Neural cell (in vitro differentiated cells): ENCODE data around the gene PCDHGC4. TPM values are rescaled to one million over a fixed set of nuclear protein-coding genes. Genes with fewer than 3 reads are reported as not detected.
A peak's percentile ranks its signal among the peaks of the same experiment; 100 is the strongest.

Source experiments
- H2AFZ ChIP-seq: fragments of 200-600, 300-800 bp; sonication (generic), shearing (Covaris generic); 2 replicates; pipeline ENCODE4 v1.6.0; 2014; ENCODE audit warnings: low read depth, mild to moderate bottlenecking, antibody characterized with exemption, low read length, moderate library complexity
- H3F3A ChIP-seq: fragments of 200-600 bp; shearing (Covaris generic); 2 replicates; pipeline ENCODE4 v1.6.1; 2016; ENCODE audit warnings: mild to moderate bottlenecking, moderate library complexity, mixed read lengths, antibody characterized with exemption, low read length; ENCODE audit not compliant: insufficient read depth, poor library complexity, severe bottlenecking
- H3K27ac ChIP-seq: fragments of 200-600, 300-800 bp; sonication (generic), shearing (Covaris generic); 2 replicates; pipeline ENCODE4 v1.5.1; 2014; ENCODE audit warnings: mild to moderate bottlenecking, low read length, moderate library complexity
- H3K27me3 ChIP-seq: fragments of 300-800, 200-600 bp; sonication (generic), shearing (Covaris generic); 2 replicates; pipeline ENCODE4 v1.6.0; 2014; ENCODE audit warnings: mild to moderate bottlenecking, low read depth, low read length, moderate library complexity; ENCODE audit not compliant: insufficient read depth
- H3K36me3 ChIP-seq: fragments of 300-800, 200-600 bp; sonication (generic), shearing (Covaris generic); 2 replicates; pipeline ENCODE4 v1.5.1; 2014; ENCODE audit warnings: mild to moderate bottlenecking, antibody characterized with exemption, low read length, moderate library complexity; ENCODE audit not compliant: insufficient read depth
- H3K4me2 ChIP-seq: fragments of 300-800, 200-600 bp; sonication (generic), shearing (Covaris generic); 2 replicates; pipeline ENCODE4 v1.6.0; 2014; ENCODE audit warnings: mild to moderate bottlenecking, low read length
- H3K4me3 ChIP-seq: fragments of 300-800, 200-600 bp; sonication (generic), shearing (Covaris generic); 2 replicates; pipeline ENCODE4 v1.5.1; 2014; ENCODE audit warnings: mild to moderate bottlenecking, low read length, moderate library complexity
- H3K79me2 ChIP-seq: fragments of 200-600 bp; shearing (Covaris generic); replicated peaks from 2 replicates; pipeline ENCODE4 v1.6.0; 2014; ENCODE audit warnings: mild to moderate bottlenecking, low read length, moderate library complexity; ENCODE audit not compliant: insufficient read depth
- H3K9ac ChIP-seq: fragments of 300-800, 200-600 bp; sonication (generic), shearing (Covaris generic); 2 replicates; pipeline ENCODE4 v1.6.1; 2016; ENCODE audit warnings: mild to moderate bottlenecking, low read length, mixed read lengths
- H3K9me2 ChIP-seq: fragments of 200-600 bp; shearing (Covaris generic); 2 replicates; pipeline ENCODE4 v1.6.1; 2016; ENCODE audit warnings: mild to moderate bottlenecking, low read length, mixed read lengths; ENCODE audit not compliant: insufficient read depth
- H3K9me3 ChIP-seq: fragments of 200-600, 300-800 bp; sonication (generic), shearing (Covaris generic); 2 replicates; pipeline ENCODE4 v1.6.1; 2016; ENCODE audit warnings: mild to moderate bottlenecking, mixed run types, low read length, moderate library complexity, mixed read lengths
- H4K20me1 ChIP-seq: fragments of 200-600 bp; shearing (Covaris generic); 2 replicates; pipeline ENCODE4 v1.6.1; 2016; ENCODE audit warnings: mild to moderate bottlenecking, mixed run types; ENCODE audit not compliant: insufficient read depth
- EP300 ChIP-seq: fragments of 450-650 bp; conservative IDR thresholded peaks from 2 replicates; pipeline ENCODE4 v1.6.1; 2014; ENCODE audit warnings: antibody characterized with exemption, mild to moderate bottlenecking, moderate library complexity; ENCODE audit not compliant: poor library complexity, severe bottlenecking
- EZH2 ChIP-seq: fragments of 200-600, 300-800 bp; shearing (Covaris generic), sonication (generic); IDR thresholded peaks from 2 replicates; pipeline ENCODE4 v1.6.1; 2014; ENCODE audit warnings: antibody characterized with exemption, low read length, borderline replicate concordance, mild to moderate bottlenecking; ENCODE audit not compliant: insufficient read depth, poor library complexity, severe bottlenecking
- MXI1 ChIP-seq: fragments of 450-650 bp; conservative IDR thresholded peaks from 2 replicates; pipeline ENCODE4 v1.6.1; 2014; ENCODE audit warnings: antibody characterized with exemption, mild to moderate bottlenecking; ENCODE audit not compliant: poor library complexity, severe bottlenecking
- POLR2AphosphoS5 ChIP-seq: IDR thresholded peaks from 2 replicates; pipeline ENCODE4 v1.6.1; 2012
- RAD21 ChIP-seq: fragments of 450-650 bp; conservative IDR thresholded peaks from 2 replicates; pipeline ENCODE4 v1.6.1; 2014; ENCODE audit warnings: antibody characterized with exemption, mild to moderate bottlenecking, moderate library complexity
- REST ChIP-seq: IDR thresholded peaks from 2 replicates; pipeline ENCODE4 v1.6.1; 2012; ENCODE audit warnings: borderline replicate concordance
- SMC3 ChIP-seq: fragments of 450-650 bp; conservative IDR thresholded peaks from 2 replicates; pipeline ENCODE4 v1.6.1; 2014; ENCODE audit warnings: antibody characterized with exemption, mild to moderate bottlenecking, moderate library complexity; ENCODE audit not compliant: poor library complexity
- polyA plus RNA-seq: library from polyadenylated mRNA; depleted of rRNA; stranded (reverse); fragments of >200 nt; gene quantifications from 2 replicates; pipeline ENCODE4 v1.2.3, GENCODE V29; 2014
- TF ChIP-seq, protein P1 (sequence below): fragments of 450-650 bp; IDR thresholded peaks from 2 replicates; pipeline ENCODE4 v1.5.1; 2014; ENCODE audit warnings: antibody characterized with exemption, mild to moderate bottlenecking, moderate library complexity; ENCODE audit not compliant: poor library complexity, severe bottlenecking

The PCDHGC4 gene
- polyA plus RNA-seq, 1 donor from 2014 or later = 4.3 TPM

- Histone ChIP-seq H2AFZ (peak overlapping the region; percentile 35), H3F3A (peaks cover 5% of the 10 kb centered on the region), H3K9ac (peak overlapping the region; percentile 77), H3K27me3 (no peaks in the 10 kb centered on the region), H3K36me3 (peaks cover 10% of the 10 kb centered on the region), H3K27ac (peak overlapping the region; percentile 90), H3K79me2 (no peaks in the 10 kb centered on the region), H4K20me1 (no peaks in the 10 kb centered on the region), H3K9me3 (no peaks in the 10 kb centered on the region), H3K4me2 (peak overlapping the region; percentile 67), H3K4me3 (peak overlapping the region; percentile 67), H3K9me2 (no peaks in the 10 kb centered on the region)
- TF ChIP-seq EP300 (peak; percentile 13), POLR2AphosphoS5 (peak; percentile 27), RAD21 (no peak)
These were observed 28.2 kb downstream of the PCDHGC4 start for GRCh38 chr5:141512911-141513626.

- no peak for TF ChIP-seq EZH2
- TF ChIP-seq MXI1 = peak; percentile 61
- TF ChIP-seq SMC3 = peak; percentile 46
- TF ChIP-seq REST = no peak
- TF ChIP-seq, protein P1, sequence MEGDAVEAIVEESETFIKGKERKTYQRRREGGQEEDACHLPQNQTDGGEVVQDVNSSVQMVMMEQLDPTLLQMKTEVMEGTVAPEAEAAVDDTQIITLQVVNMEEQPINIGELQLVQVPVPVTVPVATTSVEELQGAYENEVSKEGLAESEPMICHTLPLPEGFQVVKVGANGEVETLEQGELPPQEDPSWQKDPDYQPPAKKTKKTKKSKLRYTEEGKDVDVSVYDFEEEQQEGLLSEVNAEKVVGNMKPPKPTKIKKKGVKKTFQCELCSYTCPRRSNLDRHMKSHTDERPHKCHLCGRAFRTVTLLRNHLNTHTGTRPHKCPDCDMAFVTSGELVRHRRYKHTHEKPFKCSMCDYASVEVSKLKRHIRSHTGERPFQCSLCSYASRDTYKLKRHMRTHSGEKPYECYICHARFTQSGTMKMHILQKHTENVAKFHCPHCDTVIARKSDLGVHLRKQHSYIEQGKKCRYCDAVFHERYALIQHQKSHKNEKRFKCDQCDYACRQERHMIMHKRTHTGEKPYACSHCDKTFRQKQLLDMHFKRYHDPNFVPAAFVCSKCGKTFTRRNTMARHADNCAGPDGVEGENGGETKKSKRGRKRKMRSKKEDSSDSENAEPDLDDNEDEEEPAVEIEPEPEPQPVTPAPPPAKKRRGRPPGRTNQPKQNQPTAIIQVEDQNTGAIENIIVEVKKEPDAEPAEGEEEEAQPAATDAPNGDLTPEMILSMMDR = peak; percentile 9
- peak; percentile 75 for TF ChIP-seq POLR2AphosphoS5
- TF ChIP-seq EP300 = peak; percentile 61
- H2AFZ ChIP-seq = peak overlapping the region; percentile 35
- H3K9me2 ChIP-seq = no peaks in the 10 kb centered on the region
- H4K20me1 ChIP-seq = no peaks in the 10 kb centered on the region
- no peaks in the 10 kb centered on the region for H3K79me2 ChIP-seq
- peaks cover 10% of the 10 kb centered on the region for H3K36me3 ChIP-seq
- H3K9me3 ChIP-seq = no peaks in the 10 kb centered on the region
- peak overlapping the region; percentile 77 for H3K9ac ChIP-seq
- peak overlapping the region; percentile 67 for H3K4me2 ChIP-seq
- peak overlapping the region; percentile 90 for H3K27ac ChIP-seq
- no peaks in the 10 kb centered on the region for H3K27me3 ChIP-seq
- H3K4me3 ChIP-seq = peak overlapping the region; percentile 67
- H3F3A ChIP-seq = peaks cover 3% of the 10 kb centered on the region
These were observed 28.9 kb downstream of the PCDHGC4 start for GRCh38 chr5:141513627-141514329.
